ENCODE measurements around the gene HS3ST4.

HS3ST4 gene

GRCh38 chr16:26157319-26157718 lies 465.6 kb downstream of the HS3ST4 start:
- no peak for DNase-seq (ENCODE audit: low read depth)
- no peak overlapping the region for H3K4me3 ChIP-seq (ENCODE audit: control insufficient read depth, low read depth, low read length)
- TF ChIP-seq CTCF (IDR thresholded peaks at IDR 0.05; ENCODE audit: control insufficient read depth, insufficient read depth, low read depth, low read length, missing control alignments) = no peak

GRCh38 chr16:26158142-26158759 lies 466.5 kb downstream of the HS3ST4 start:
- no peak overlapping the region for H3K4me3 ChIP-seq (ENCODE audit: control insufficient read depth, low read depth, low read length)
- DNase-seq (ENCODE audit: low read depth) = no peak

DNA sequence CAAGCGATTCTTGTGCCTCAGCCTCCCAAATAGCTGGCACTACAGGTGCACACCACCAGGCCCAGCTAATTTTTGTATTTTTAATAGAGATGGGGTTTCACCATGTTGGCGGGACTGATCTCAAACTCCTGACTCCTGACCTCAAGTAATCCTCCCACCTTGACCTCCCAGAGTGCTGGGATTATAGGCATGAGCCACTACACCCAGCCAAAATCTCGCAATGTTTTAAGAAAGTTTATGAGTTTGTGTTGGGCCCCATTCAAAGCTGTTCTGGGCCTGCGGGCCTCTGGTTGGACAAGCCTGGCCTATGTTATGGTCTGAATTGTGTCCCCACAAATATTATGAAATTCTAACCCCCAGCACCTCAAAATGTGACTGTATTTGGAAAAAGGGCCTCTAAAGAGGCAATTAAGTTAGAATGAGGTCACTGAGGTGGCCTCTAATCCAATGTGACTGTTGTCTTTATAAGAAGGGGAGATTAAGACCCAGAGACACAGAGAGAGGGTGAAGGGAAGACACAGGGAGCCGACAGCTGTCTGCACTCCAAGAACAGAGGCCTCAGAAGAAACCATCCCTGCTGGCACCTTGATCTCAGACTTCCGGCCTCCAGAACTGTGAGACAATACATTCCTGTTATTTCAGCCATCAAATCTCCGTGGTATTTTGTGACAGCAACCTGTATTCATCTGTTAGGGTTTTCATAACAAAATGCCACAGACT lies 469.9 kb downstream of the HS3ST4 start:
- no peak overlapping the region for H3K4me3 ChIP-seq (ENCODE audit: control insufficient read depth, low read depth, low read length)
- TF ChIP-seq CTCF (IDR thresholded peaks at IDR 0.05; ENCODE audit: control insufficient read depth, insufficient read depth, low read depth, low read length, missing control alignments) = no peak
- no peak for DNase-seq (ENCODE audit: low read depth)

More at GRCh38 chr16:26158142-26158759, 466.5 kb downstream of the HS3ST4 start:
- TF ChIP-seq CTCF (IDR thresholded peaks at IDR 0.05; ENCODE audit: control insufficient read depth, insufficient read depth, low read depth, low read length, missing control alignments) = no peak

DNA sequence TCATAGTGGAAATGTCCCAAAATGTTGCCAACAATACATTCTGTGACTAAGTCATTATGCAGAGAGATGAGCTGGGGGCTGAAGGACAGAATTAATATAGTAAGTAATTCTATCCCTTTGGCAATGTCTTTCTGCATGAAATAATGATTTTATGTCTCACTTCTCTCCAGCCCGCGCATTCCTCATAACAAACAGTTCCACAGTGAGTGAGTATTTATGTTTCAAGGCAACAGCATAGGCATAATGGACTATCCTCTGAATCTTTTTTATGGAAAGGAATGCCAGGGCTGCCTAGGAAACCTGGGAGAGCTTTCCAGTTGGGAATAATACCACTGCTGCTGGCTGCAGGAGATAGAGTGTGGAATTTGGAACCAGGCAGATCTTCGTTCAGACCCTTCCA lies 477.7 kb downstream of the HS3ST4 start:
- DNase-seq (ENCODE audit: low read depth) = no peak
- H3K4me3 ChIP-seq (ENCODE audit: control insufficient read depth, low read depth, low read length) = no peak overlapping the region
- TF ChIP-seq CTCF (IDR thresholded peaks at IDR 0.05; ENCODE audit: control insufficient read depth, insufficient read depth, low read depth, low read length, missing control alignments) = no peak

- DNase-seq (ENCODE audit: low read depth) = no peak
- TF ChIP-seq CTCF (IDR thresholded peaks at IDR 0.05; ENCODE audit: control insufficient read depth, insufficient read depth, low read depth, low read length, missing control alignments) = no peak
Observed at GRCh38 chr16:26175944-26176343, 484.2 kb downstream of the HS3ST4 start.

DNA sequence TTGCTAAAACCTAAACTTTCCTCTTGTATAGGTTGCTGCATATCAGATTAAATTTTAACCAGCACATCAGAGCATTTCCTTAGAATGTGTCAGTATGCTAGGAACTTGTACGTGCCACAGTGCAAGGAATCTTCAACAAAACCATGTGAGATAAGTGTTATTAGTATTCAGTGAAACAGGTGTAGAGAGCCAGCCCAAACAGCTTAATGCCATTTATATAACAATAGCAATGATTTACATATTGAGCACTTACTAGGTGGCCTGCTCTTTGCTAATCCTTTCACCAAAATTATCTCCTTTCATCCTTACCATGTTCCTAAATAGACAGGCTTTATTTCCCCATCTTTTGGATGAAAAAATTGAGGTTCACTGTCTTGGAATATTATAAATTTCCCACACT lies 485.7 kb downstream of the HS3ST4 start:
- TF ChIP-seq CTCF (IDR thresholded peaks at IDR 0.05; ENCODE audit: control insufficient read depth, insufficient read depth, low read depth, low read length, missing control alignments) = no peak
- no peak for DNase-seq (ENCODE audit: low read depth)
- H3K4me3 ChIP-seq (ENCODE audit: control insufficient read depth, low read depth, low read length) = no peak overlapping the region

More at GRCh38 chr16:26175944-26176343, 484.2 kb downstream of the HS3ST4 start:
- H3K4me3 ChIP-seq (ENCODE audit: control insufficient read depth, low read depth, low read length) = no peak overlapping the region
